Peyer's patch (tissue), 4 donors: ENCODE results near the gene SOX18.

Experiments used
- POLR2A ChIP-seq, 2 donors: fragments of 450-650 bp; IDR thresholded peaks; one replicate each; pipeline ENCODE4 v1.5.1; 2017; ENCODE audit warnings: antibody characterized with exemption in 2 of 2, mild to moderate bottlenecking in 2 of 2, moderate library complexity in 2 of 2
- TF ChIP-seq, protein P1 (sequence below), 6 experiments: fragments of 450-650 bp in 4 of 6; fragments of 200-600 bp in 2 of 6; sonication (generic) in 1 of 6; IDR thresholded peaks; one replicate each; pipeline ENCODE4 v1.5.1; 2017 to 2019; ENCODE audit warnings: antibody characterized with exemption in 6 of 6, mild to moderate bottlenecking in 3 of 6, moderate library complexity in 1 of 6

GRCh38 chr20:64062596-64063388 lies 13.4 kb upstream of the SOX18 start, which contains the start of gene TCEA2:
- TF ChIP-seq, protein P1, sequence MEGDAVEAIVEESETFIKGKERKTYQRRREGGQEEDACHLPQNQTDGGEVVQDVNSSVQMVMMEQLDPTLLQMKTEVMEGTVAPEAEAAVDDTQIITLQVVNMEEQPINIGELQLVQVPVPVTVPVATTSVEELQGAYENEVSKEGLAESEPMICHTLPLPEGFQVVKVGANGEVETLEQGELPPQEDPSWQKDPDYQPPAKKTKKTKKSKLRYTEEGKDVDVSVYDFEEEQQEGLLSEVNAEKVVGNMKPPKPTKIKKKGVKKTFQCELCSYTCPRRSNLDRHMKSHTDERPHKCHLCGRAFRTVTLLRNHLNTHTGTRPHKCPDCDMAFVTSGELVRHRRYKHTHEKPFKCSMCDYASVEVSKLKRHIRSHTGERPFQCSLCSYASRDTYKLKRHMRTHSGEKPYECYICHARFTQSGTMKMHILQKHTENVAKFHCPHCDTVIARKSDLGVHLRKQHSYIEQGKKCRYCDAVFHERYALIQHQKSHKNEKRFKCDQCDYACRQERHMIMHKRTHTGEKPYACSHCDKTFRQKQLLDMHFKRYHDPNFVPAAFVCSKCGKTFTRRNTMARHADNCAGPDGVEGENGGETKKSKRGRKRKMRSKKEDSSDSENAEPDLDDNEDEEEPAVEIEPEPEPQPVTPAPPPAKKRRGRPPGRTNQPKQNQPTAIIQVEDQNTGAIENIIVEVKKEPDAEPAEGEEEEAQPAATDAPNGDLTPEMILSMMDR (IDR thresholded peaks at IDR 0.05) = no peak
- peak; percentile 72 to 73 for TF ChIP-seq POLR2A (IDR thresholded peaks at IDR 0.05)
